ENCODE data around the gene ATRIP. TPM values are rescaled to one million over a fixed set of nuclear protein-coding genes. Genes with fewer than 3 reads are reported as not detected.

Gene ATRIP
- total RNA-seq, 1 experiment from 2014 or later: 8.5 TPM

- BruUV-seq (replicated peaks): no TSS peak
- CTCF ChIA-PET: no interaction called here
Observed at GRCh38 chr3:48413611-48414010, 32.9 kb upstream of the ATRIP start.

GRCh38 chr3:48414376-48415250, 31.9 kb upstream of the ATRIP start:
- Histone ChIP-seq H3K27me3 (ENCODE audit: insufficient read depth, low read depth) (no peaks in the 10 kb centered on the region), H3K9me2 (ENCODE audit: insufficient read depth) (no peaks in the 10 kb centered on the region), H3K4me3 (no peak overlapping the region), H3K36me3 (ENCODE audit: low read depth) (no peaks in the 10 kb centered on the region), H3K79me2 (ENCODE audit: low read depth) (no peaks in the 10 kb centered on the region), H3F3A (ENCODE audit: insufficient read depth, low read depth) (no peaks in the 10 kb centered on the region), H4K20me1 (ENCODE audit: insufficient read depth) (no peaks in the 10 kb centered on the region), H3K27ac (no peak overlapping the region), H2AFZ (no peak overlapping the region), H3K4me1 (replicated peaks; ENCODE audit: insufficient read depth) (no peaks in the 10 kb centered on the region), H3K4me2 (no peak overlapping the region), H3K9me3 (ENCODE audit: insufficient read depth, low read depth) (no peaks in the 10 kb centered on the region)
- POLR2A ChIA-PET (ENCODE audit: unreplicated experiment): no interaction called here
- BruUV-seq (replicated peaks): no TSS peak
- no peak for DNase-seq
- intact Hi-C loops (cut with micrococcal nuclease; ENCODE audit: unreplicated experiment): no loop called here
- CTCF ChIA-PET: no interaction called here
- TF ChIP-seq, protein P1, sequence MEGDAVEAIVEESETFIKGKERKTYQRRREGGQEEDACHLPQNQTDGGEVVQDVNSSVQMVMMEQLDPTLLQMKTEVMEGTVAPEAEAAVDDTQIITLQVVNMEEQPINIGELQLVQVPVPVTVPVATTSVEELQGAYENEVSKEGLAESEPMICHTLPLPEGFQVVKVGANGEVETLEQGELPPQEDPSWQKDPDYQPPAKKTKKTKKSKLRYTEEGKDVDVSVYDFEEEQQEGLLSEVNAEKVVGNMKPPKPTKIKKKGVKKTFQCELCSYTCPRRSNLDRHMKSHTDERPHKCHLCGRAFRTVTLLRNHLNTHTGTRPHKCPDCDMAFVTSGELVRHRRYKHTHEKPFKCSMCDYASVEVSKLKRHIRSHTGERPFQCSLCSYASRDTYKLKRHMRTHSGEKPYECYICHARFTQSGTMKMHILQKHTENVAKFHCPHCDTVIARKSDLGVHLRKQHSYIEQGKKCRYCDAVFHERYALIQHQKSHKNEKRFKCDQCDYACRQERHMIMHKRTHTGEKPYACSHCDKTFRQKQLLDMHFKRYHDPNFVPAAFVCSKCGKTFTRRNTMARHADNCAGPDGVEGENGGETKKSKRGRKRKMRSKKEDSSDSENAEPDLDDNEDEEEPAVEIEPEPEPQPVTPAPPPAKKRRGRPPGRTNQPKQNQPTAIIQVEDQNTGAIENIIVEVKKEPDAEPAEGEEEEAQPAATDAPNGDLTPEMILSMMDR (conservative IDR thresholded peaks at IDR 0.05): no peak
- TF ChIP-seq EZH2 (IDR thresholded peaks at IDR 0.05; ENCODE audit: low read depth): no peak

More at GRCh38 chr3:48413611-48414010, 32.9 kb upstream of the ATRIP start:
- Histone ChIP-seq H3F3A (ENCODE audit: insufficient read depth, low read depth) (no peaks in the 10 kb centered on the region), H3K4me2 (no peak overlapping the region), H3K4me1 (replicated peaks; ENCODE audit: insufficient read depth) (no peaks in the 10 kb centered on the region), H3K36me3 (ENCODE audit: low read depth) (no peaks in the 10 kb centered on the region), H3K79me2 (ENCODE audit: low read depth) (no peaks in the 10 kb centered on the region), H3K27ac (no peak overlapping the region), H4K20me1 (ENCODE audit: insufficient read depth) (no peaks in the 10 kb centered on the region), H2AFZ (no peak overlapping the region), H3K4me3 (no peak overlapping the region), H3K9me3 (ENCODE audit: insufficient read depth, low read depth) (no peaks in the 10 kb centered on the region), H3K9me2 (ENCODE audit: insufficient read depth) (no peaks in the 10 kb centered on the region), H3K27me3 (ENCODE audit: insufficient read depth, low read depth) (no peaks in the 10 kb centered on the region)
- TF ChIP-seq, protein P1 (conservative IDR thresholded peaks at IDR 0.05): no peak
- TF ChIP-seq EZH2 (IDR thresholded peaks at IDR 0.05; ENCODE audit: low read depth): no peak
- intact Hi-C loops (cut with micrococcal nuclease; ENCODE audit: unreplicated experiment): no loop called here
- no peak for DNase-seq
- POLR2A ChIA-PET (ENCODE audit: unreplicated experiment): no interaction called here

GRCh38 chr3:48415251-48415953, 31.1 kb upstream of the ATRIP start:
- ChIA-PET POLR2A (ENCODE audit: unreplicated experiment) (no interaction called here), CTCF (interaction anchor here (0.6 kb wide), 1 partner anchor 210 kb away, joined by 3 read pairs; no protein-coding TSS in a partner anchor)
- no peaks in the 10 kb centered on the region for H4K20me1 ChIP-seq (ENCODE audit: insufficient read depth)
- H3K27ac ChIP-seq: no peak overlapping the region
- DNase-seq: no peak
- H3F3A ChIP-seq (ENCODE audit: insufficient read depth, low read depth): no peaks in the 10 kb centered on the region
- no peaks in the 10 kb centered on the region for H3K36me3 ChIP-seq (ENCODE audit: low read depth)
- no peaks in the 10 kb centered on the region for H3K9me2 ChIP-seq (ENCODE audit: insufficient read depth)
- no peak overlapping the region for H3K4me3 ChIP-seq
- H2AFZ ChIP-seq: no peak overlapping the region
- H3K9me3 ChIP-seq (ENCODE audit: insufficient read depth, low read depth): no peaks in the 10 kb centered on the region
- H3K79me2 ChIP-seq (ENCODE audit: low read depth): no peaks in the 10 kb centered on the region
- H3K4me1 ChIP-seq (replicated peaks; ENCODE audit: insufficient read depth): no peaks in the 10 kb centered on the region
- intact Hi-C loops (cut with micrococcal nuclease; ENCODE audit: unreplicated experiment): no loop called here
- TF ChIP-seq, protein P1 (conservative IDR thresholded peaks at IDR 0.05): no peak
- no peak for TF ChIP-seq EZH2 (IDR thresholded peaks at IDR 0.05; ENCODE audit: low read depth)
- no peaks in the 10 kb centered on the region for H3K27me3 ChIP-seq (ENCODE audit: insufficient read depth, low read depth)
- H3K4me2 ChIP-seq: no peak overlapping the region
- no TSS peak for BruUV-seq (replicated peaks)
